Transverse colon (tissue), 4 donors: ENCODE results near the gene GPR137C. TPM values are rescaled to one million over a fixed set of nuclear protein-coding genes. Genes with fewer than 3 reads are reported as not detected.

Source experiments
- DNase-seq: peaks from one replicate; pipeline ENCODE4 v3.0.0-alpha.2; 2019
- H3K27ac ChIP-seq, 4 donors: fragments of 200-600 bp; sonication (generic); 2 replicates each; pipeline ENCODE4 v1.5.1; 2016 to 2018; ENCODE audit warnings: inconsistent platforms in 4 of 4
- H3K27me3 ChIP-seq: fragments of 200-600 bp; sonication (generic); 2 replicates; pipeline ENCODE4 v1.5.1; 2017; ENCODE audit warnings: inconsistent platforms
- H3K36me3 ChIP-seq, 4 donors: fragments of 200-600 bp; sonication (generic); 2 replicates each; pipeline ENCODE4 v1.5.1; 2017 to 2019; ENCODE audit warnings: inconsistent platforms in 4 of 4
- H3K4me1 ChIP-seq, 4 donors: fragments of 200-600 bp; sonication (generic); 2 replicates each; pipeline ENCODE4 v1.5.1; 2017 to 2020; ENCODE audit warnings: inconsistent platforms in 4 of 4
- H3K4me3 ChIP-seq, 4 donors: fragments of 200-600 bp; sonication (generic); 1 replicate in 1 of 4; 2 replicates in 3 of 4; pipeline versions ENCODE4 v1.5.1 to v1.6.1; 2017 to 2019; ENCODE audit warnings: inconsistent platforms in 4 of 4
- H3K9me3 ChIP-seq, 2 donors: fragments of 200-600 bp; sonication (generic); 2 replicates each; pipeline ENCODE4 v1.5.1; 2017 to 2019; ENCODE audit warnings: inconsistent platforms in 2 of 2
- CTCF ChIP-seq, 5 experiments: fragments of 200-600 bp in 3 of 5; fragments of 450-650 bp in 2 of 5; sonication (generic) in 3 of 5; IDR thresholded peaks; 1 replicate in 2 of 5; 2 replicates in 3 of 5; pipeline ENCODE4 v1.5.1; 2016 to 2017; ENCODE audit warnings: antibody characterized with exemption in 5 of 5, inconsistent platforms in 3 of 5, mild to moderate bottlenecking in 2 of 5, moderate library complexity in 1 of 5
- EP300 ChIP-seq: sonication (generic); formaldehyde crosslinking; IDR thresholded peaks from one replicate; pipeline ENCODE4 v1.6.1; 2017; ENCODE audit warnings: antibody characterized with exemption, low read depth
- POLR2A ChIP-seq: fragments of 450-650 bp; IDR thresholded peaks from one replicate; pipeline ENCODE4 v1.6.1; 2016; ENCODE audit warnings: antibody characterized with exemption, mild to moderate bottlenecking, moderate library complexity
- POLR2AphosphoS5 ChIP-seq, 3 donors: sonication (generic); formaldehyde crosslinking; IDR thresholded peaks; one replicate each; pipeline ENCODE4 v1.6.1; 2016; ENCODE audit warnings: antibody characterized with exemption in 3 of 3
- WGBS, 2 donors: methylation state at CpG; one replicate each; pipeline ENCODE4 v1.1.5; 2018; ENCODE audit warnings: low coverage in 1 of 2; 5-methylcytosine and 5-hydroxymethylcytosine counted together
- in situ Hi-C, 4 donors: fragments of 200-750 bp; cut with MboI; loops; one replicate each; pipeline versions ENCODE4 v1.15.0 to v1.15.1; 2017; ENCODE audit warnings: low sequenced_read_pairs in 3 of 4, low pct_ligation_motif_present in 1 of 4, low pct_unique_long_range_greater_than_20kb in 1 of 4
- intact Hi-C: fragments of 100-400 bp; cut with DNase I; formaldehyde crosslinking; loops from one replicate; pipeline ENCODE4 v1.15.1; 2023; ENCODE audit warnings: low total_unique reads
- total RNA-seq, 4 donors: library from RNA; depleted of rRNA; stranded (reverse); fragments of >200 nt; gene quantifications; one replicate each; pipeline ENCODE4 v1.1.0, GENCODE V29; 2016

The GPR137C gene
- total RNA-seq, 4 donors from 2014 or later: 0.27 to 2.6 (median 0.36) TPM

GRCh38 chr14:52590318-52590717 lies 37.7 kb downstream of the GPR137C start:
- H3K27me3 ChIP-seq: no peaks in the 10 kb centered on the region
- in situ Hi-C loops: no loop called here
- 67 to 80% methylated on average over 1 of the region's 1 CpG for WGBS, 2 donors

GRCh38 chr14:52596320-52596719 lies 43.7 kb downstream of the GPR137C start:
- no peak overlapping the region for H3K27ac ChIP-seq
- in situ Hi-C loops (no loop called here), intact Hi-C loops (no loop called here)
- DNase-seq: no peak
- TF ChIP-seq EP300 (no peak), POLR2AphosphoS5 (IDR thresholded peaks at IDR 0.05) (no peak), CTCF (IDR thresholded peaks at IDR 0.05) (no peak), POLR2A (no peak)
- no peaks in the 10 kb centered on the region for H3K27me3 ChIP-seq
- no peaks in the 10 kb centered on the region for H3K4me1 ChIP-seq
- 93% methylated on average over 10 of the region's 10 CpGs; no CpG with 5 or more reads in 1 of the 2 donors for WGBS, 2 donors
- no peak overlapping the region for H3K4me3 ChIP-seq
- no peaks in the 10 kb centered on the region for H3K9me3 ChIP-seq
- H3K36me3 ChIP-seq: no peaks in the 10 kb centered on the region

More at GRCh38 chr14:52590318-52590717, 37.7 kb downstream of the GPR137C start:
- no peaks in the 10 kb centered on the region for H3K4me1 ChIP-seq
- no peak for DNase-seq
- H3K4me3 ChIP-seq: no peak overlapping the region
- no peaks in the 10 kb centered on the region for H3K36me3 ChIP-seq
- TF ChIP-seq POLR2AphosphoS5 (IDR thresholded peaks at IDR 0.05): no peak
- TF ChIP-seq EP300: no peak
- no peak for TF ChIP-seq CTCF (IDR thresholded peaks at IDR 0.05)
- no peak for TF ChIP-seq POLR2A
- no peak overlapping the region for H3K27ac ChIP-seq
- H3K9me3 ChIP-seq: no peaks in the 10 kb centered on the region
- intact Hi-C loops: no loop called here

- H3K27me3 ChIP-seq: no peaks in the 10 kb centered on the region
- in situ Hi-C loops: no loop called here
- WGBS, 2 donors: 88 to 100% methylated on average over 1 to 5 of the region's 5 CpGs
- H3K36me3 ChIP-seq: no peaks in the 10 kb centered on the region
- no peak overlapping the region for H3K27ac ChIP-seq
- no peak overlapping the region for H3K4me3 ChIP-seq
- no peaks in the 10 kb centered on the region for H3K4me1 ChIP-seq
- TF ChIP-seq EP300 (no peak), POLR2A (no peak), CTCF (IDR thresholded peaks at IDR 0.05) (no peak), POLR2AphosphoS5 (IDR thresholded peaks at IDR 0.05) (no peak)
- intact Hi-C loops: no loop called here
- H3K9me3 ChIP-seq: no peaks in the 10 kb centered on the region
- DNase-seq: no peak
Observed at GRCh38 chr14:52596861-52597260, 44.2 kb downstream of the GPR137C start.

- Histone ChIP-seq H3K27ac (no peak overlapping the region), H3K9me3 (no peaks in the 10 kb centered on the region), H3K4me1 (no peaks in the 10 kb centered on the region), H3K27me3 (no peaks in the 10 kb centered on the region), H3K36me3 (no peaks in the 10 kb centered on the region), H3K4me3 (no peak overlapping the region)
- no peak for DNase-seq
- intact Hi-C loops: no loop called here
- 80 to 91% methylated on average over 1 of the region's 1 CpG for WGBS, 2 donors
- TF ChIP-seq POLR2A (no peak), EP300 (no peak), POLR2AphosphoS5 (IDR thresholded peaks at IDR 0.05) (no peak), CTCF (IDR thresholded peaks at IDR 0.05) (no peak)
- in situ Hi-C loops: no loop called here
Observed at GRCh38 chr14:52598568-52598967, 45.9 kb downstream of the GPR137C start.
